Measurements from ENCODE around the gene PRMT7.
A peak's percentile ranks its signal among the peaks of the same experiment; 100 is the strongest.
"Not testable (repeated sequence)": the region's sequence is repeated elsewhere in the genome, so short reads cannot be mapped to it uniquely, and the experiment has no call there.

The PRMT7 gene

DNA sequence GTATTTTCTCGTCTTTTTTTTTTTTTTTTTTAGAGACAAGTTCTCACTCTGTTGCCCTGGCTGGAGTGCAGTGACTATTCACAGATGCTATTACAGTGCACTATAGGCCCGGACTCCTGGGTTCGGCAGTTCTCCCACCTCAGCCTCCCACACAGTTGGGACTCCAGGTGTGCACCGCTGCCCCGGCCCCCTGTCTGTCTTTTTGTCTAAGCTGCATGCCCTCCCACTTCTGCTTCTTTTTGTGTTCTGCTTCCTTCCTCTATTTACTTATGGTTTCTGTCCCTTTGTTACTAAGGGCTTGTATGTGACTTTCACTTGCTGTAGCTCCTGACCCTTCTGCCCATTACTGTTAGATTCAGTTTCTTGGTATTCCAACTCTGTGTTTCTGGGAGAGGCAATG lies 26.0 kb upstream of the PRMT7 start:
- no peak for DNase-seq

DNA sequence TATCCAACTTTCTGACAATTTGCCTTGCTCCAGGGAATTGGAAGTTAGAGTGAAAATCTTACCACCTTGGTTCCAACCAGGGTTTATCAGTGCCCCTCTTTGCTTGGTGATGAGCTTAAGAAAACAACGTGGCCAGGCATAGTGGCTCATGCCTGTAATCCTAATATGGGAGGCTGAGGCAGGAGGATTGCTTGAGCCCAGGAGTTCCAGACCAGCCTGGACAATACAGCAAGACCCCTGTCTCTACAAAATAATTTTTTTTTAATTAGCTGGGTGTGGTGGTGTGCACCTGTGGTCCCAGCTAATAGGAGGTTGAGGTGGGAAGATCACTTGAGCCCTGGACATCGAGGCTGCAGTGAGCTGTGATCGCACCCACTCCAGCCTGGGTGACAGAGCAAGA lies 25.1 kb upstream of the PRMT7 start:
- no peak for DNase-seq

DNA sequence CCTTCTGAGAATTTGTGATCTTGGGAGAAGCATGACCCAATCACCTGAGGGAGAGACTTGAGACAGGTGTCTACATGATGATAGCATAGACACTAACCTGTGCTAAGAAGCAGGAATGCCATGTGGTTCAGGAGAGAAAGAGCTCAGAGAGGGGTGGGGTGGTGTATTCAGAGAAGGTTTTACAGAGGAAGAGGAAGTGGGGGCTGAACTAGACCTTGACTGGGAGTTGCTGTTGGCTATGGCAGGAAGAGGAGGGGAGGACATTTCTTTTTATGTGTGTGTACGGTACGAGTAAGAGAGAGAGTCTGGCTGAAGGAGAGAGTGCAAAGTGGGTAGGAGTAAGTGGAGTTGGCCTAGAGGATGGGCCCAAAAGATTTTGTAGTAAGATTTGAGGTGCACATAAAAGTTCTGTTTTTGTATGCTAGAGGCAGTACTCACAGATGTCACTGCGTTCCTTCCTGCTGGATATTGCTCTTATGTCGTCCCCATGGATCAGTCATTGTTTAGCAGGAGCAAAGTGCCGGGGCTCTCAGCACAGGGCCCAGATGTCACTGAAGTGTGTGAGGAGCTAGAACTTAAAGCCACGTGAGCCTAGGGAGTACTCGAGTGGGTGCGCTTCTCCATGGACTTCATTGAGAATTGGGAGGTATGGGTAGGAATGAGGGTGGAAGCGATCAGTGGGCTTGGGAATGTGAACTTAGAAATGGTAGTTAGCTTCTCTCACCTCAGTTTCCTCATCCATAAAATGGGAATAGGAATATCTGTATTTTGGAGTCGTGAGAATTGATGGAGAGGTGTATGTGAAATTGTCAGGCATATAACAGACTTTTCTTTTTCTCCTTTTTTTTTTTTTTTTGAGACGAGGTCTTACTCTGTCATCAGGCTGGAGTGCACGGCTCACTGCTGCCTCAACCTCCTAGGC lies 24.4 kb upstream of the PRMT7 start:
- DNase-seq: no peak

DNA sequence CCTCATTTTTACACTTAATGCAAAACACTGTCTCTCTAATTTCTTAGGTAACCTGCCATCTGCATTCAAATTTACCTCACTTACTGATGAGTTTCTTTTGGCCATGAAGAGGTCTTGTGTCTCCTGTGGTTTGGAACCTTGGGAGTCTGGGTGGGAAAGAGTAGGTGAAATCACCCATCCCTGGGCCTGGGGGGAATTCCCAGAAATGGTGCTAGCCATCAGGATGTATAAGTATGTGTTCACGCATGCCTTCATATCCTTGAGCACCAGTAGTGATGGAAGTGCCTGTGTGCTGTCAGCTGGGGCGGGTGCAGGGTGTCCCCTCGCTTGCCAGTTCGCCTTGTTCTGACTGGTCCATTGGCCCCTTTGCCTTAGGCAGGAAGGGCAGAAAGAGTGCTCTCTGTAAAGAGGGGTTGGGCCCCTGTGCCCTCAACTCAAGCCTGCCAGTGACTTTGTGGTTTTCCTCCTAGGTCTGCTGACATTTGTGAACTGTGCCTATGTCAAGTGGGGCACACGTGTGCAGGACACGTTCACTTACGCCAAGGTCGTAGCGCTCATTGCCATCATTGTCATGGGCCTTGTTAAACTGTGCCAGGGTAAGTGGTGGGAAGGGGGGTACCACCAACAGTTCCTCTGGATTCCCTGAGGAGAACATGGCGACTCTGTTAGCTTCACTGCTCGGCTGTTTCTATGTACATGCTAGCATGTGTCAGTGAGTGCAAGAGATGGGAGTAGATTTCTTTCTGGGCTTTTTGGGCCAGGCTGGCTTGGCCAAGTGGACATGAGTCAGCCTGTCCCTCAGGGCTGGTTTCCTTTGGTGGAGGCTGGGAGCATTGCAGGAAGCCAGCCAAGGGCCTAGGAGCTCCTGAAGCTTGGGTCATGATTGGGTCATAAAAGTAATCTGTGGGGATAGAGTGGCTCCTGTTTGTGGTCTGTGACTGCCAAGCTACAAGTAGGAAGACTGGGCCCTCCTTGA lies 23.3 kb upstream of the PRMT7 start:
- DNase-seq: no peak

DNA sequence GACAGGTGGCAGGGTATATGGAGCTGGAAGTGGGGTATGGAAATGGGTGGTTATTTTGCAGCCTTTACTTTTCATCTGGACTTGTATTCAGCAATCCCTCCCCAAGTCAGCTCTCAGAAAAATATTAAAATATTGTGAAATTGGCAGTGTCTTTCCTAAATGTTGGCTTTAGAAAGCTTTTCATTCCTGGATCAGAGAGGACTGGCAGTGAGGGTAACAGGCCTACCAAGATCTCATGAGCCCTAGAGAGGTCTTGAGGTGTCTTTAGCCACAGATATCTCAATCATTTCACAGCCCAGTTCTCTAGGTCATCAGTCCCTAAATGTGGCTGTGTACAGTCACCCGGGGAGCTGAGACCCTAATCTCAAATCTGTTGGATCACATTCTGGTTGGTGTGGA lies 22.6 kb upstream of the PRMT7 start:
- no peak for DNase-seq

DNA sequence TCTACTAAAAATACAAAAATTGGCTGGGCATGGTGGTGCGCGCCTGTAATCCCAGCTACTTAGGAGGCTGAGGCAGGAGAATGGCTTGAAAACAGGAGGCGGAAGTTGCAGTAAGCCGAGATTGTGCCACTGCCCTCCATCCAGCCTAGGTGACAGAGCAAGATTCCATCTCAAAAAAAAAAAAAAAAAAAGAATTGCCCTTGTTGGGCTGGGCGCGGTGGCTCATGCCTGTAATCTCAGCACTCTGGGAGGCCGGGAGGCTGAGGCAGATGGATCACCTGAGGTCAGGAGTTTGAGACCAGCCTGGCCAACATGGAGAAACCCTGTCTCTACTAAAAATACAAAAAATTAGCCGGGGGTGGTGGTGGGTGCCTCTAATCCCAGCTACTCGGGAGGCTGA lies 22.0 kb upstream of the PRMT7 start:
- DNase-seq: not testable (repeated sequence)

DNA sequence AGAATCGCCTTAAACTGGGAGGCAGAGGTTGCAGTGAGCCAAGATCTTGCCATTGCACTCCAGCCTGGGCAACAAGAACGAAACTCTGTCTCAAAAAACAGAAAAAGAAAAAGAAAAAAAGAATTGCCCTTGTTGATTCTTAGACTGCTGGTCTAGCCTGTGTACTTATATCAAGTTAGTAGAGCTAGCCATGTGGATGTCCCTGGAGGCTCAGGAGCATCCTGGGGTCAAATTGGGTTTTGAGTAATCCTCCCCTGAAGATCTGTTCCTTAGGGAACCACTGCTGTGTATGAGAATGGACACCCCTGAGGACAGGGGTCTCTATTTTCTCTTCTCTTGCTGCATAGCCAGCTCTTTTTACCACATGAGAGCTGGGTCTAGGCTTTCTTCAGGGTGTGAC lies 21.6 kb upstream of the PRMT7 start:
- no peak for DNase-seq

DNA sequence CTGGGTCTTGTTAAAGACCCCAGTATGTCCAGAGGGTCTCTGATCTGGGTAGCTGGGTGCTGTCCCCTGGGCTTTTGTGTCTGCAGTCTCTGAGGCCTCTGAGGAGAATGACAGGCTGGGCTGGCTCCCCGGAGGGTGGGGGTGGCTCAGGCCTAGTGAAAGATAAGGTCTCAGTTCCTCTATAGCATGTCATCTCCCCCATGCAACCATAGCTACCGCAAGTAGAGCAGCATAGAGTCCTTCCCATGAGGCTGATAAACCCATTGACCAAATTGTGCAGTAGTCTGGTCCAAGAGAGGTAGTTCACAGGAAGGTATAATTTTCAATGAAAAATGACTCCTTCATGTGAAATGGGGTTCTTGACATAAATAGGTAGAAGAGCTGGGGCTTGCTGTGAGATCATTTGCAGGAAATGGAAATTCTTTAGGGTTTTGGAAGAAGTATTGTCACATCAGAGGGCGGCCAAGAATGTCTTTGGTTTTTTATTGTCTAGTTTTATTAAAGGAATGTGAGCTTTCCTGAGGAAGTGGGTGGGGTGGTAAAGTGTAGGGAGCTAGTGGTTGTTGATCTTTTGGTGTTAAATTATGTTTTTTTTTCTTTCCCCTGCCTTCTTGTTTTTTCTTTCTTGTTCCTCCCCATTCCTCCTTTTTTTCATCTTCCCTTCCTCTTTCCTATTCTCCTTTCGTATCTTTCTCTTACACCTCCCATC lies 21.0 kb upstream of the PRMT7 start:
- peak; percentile 30 for DNase-seq

DNA sequence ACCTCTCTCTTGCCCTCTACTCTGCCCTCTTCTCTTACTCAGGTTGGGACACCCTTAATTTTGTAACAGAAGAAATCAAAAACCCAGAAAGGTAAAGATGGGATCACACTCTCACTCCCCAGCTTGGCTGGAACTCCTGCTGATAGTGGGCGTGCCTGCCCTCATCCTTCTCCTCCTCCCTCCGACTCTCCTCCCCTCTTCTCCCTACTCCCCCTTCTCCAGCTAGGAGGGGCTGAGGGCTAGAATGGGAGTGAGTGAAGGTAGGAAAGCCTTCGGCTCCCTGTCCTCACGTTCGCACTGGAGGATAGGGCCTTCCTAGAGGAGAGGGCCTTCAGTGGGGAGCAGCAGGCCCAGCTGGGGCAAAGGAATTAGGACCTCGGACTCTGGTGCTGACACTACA lies 20.4 kb upstream of the PRMT7 start:
- no peak for DNase-seq

DNA sequence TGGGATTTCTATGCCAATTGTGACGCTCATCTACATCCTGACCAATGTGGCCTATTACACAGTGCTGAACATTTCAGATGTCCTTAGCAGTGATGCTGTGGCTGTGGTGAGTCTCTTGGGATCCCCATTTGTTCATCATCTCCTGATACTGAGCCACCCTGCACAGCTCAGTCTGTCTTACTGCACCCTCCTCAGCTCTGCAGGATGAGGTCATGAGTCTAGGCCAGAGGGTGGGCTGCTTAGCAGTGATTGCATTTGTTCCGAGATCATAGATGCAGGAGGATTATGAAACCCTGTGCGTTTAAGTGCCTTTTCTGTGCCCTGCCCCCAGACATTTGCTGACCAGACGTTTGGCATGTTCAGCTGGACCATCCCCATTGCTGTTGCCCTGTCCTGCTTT lies 19.6 kb upstream of the PRMT7 start:
- no peak for DNase-seq

DNA sequence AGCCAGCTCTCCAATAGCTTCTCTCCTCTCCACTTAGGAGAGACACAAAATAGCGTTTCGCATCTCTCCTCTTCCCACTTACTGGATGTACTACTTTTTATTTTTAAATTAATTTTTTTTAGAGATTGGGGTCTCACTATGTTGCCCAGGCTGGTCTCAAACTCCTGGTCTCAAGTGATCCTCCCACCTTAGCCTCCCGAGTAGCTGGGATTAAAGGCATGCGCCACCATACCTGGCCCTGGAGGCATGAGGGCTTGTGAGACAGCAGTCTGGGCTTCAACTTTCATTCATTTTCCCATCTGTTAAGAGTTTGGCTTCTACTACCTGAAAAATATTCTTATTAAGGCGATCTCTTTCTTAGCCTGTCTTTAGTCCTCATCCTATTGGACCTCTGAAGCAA lies 18.4 kb upstream of the PRMT7 start:
- no peak for DNase-seq

DNA sequence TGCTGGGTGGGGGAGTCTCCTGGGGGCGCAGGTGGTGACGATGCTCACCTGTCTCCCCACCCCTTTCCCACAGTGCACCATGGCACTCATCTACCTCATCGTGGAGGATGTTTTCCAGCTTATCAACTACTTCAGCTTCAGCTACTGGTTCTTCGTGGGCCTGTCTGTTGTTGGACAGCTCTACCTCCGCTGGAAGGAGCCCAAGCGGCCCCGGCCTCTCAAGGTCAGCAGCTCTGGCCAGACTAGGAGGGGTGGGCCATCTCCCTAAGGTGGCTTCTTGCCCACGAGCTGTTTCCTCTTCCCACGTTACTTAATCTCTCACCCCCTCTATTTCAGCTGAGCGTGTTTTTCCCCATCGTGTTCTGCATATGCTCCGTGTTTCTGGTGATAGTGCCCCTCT lies 14.5 kb upstream of the PRMT7 start:
- DNase-seq: no peak

DNA sequence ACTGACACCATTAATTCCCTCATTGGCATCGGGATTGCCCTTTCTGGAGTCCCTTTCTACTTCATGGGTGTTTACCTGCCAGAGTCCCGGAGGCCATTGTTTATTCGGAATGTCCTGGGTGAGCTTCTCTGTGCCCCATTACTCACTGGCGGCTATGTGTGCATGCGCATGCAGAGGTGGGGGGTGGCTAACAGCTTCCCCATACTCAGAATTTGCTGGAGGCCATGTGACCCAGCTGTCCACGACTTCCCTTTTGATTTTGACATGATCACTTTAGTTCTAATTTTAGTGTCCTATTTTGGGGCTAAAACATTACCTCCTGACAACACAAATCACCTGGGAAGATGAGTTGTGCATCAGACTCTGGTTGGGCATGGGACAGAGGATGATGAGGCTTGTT lies 14.1 kb upstream of the PRMT7 start:
- DNase-seq: no peak

DNA sequence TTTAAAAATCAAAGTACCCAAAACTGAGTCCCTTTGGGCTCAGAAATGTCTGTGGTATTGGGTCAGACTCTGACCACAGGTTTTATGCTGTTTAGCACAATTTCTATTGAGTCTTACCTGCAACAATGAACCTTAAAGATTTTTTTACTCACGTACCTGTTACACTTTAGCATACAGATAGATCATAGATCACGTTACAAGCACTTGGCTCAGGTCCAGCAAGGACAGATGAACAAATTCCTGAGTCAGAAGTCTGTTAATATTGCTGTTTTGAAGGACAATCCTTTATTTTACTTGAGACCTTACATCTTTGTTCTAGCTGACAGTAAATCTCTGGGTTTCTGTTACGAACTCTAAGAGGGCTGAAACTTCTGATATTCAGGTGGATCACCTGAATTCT lies 12.9 kb upstream of the PRMT7 start:
- no peak for DNase-seq

DNA sequence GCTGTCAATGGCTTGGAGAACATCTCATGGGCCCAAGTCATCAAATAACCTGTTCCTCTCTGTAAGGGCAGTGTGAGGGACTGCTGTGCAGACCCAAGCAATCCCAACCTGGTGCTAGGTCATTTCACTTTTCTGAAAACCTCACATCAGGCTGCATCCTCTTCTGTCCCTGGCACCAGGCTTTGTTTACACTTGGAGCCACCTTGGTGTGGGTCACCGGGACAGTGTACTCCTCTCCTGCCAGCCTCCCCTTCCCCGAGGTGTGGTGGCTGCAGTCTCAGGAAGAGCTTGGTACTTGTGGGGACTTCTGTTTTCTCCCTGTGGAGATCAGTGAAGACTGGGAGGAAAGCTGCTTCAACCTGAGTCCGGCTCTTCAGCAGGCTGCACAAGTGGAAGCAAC lies 12.5 kb upstream of the PRMT7 start:
- DNase-seq: no peak

DNA sequence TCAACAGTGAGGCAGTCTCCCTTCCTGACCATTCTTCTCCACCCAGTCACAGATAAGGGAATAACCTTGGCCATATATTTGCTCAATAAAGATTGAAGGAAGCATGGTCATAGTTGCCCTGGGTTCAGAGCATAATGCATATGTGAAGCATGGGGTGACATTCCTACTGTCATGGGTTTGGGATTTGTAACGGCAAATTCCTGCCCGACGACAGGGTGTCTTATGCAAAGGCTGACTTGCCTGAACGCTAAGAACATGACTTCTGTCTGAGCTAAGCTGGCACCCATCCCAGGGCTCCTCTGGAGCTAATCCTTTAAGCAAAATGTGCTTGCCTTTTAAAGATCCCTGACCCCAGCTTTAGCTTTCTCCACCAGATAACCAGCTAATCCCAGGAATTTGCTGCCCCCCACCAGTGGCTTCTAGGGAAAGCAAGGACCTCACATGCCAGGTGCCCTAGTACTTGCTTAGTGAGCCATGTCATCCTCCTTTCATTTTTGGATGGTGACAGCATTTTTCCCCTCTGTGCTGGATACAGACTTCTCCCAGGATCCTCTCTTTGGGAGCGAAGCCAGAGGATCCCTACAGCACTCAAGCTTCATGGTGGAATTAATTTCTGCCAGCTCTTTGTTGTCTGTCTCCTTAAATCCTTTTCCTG lies 11.8 kb upstream of the PRMT7 start:
- no peak for DNase-seq

DNA sequence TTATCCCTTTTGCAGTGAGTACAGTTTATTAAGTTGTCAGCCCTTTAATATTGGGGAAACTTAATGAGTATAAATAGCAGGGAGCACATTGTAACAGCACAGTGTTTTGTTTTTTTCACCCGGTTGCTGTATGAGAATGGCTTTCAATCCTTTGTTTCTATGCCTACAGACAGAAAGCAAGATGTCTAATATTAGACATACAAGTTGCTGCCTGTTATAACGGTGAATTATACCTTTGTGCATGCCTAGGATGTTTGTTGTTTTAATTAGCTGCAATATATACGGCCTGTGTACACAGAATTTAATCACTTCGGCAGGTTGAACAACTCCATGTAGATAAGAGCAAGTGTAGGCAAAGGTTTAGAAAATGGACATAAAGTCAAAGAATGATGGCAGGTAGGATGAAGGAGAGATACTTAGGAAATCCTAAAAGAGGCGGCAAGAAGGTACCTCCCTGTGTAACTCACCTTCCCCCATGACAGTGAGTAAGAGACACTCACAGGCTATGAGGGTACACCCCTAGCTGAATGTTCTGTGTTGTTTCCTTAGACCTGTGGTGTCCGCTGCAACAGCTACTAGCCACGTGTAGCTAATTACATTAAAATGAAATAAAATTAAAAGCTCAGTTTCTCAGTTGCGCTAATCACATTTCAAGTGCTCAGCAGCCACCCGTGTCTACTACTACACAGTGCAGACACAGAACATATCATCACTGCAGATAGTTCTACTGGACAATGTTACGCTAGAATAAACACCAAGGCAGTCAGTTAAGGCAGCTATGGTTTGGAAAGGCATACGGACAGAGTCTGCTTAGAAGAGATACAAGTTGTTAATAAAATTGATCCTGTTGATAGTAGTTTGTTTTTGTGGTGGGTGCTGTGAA lies 11.0 kb upstream of the PRMT7 start:
- no peak for DNase-seq

DNA sequence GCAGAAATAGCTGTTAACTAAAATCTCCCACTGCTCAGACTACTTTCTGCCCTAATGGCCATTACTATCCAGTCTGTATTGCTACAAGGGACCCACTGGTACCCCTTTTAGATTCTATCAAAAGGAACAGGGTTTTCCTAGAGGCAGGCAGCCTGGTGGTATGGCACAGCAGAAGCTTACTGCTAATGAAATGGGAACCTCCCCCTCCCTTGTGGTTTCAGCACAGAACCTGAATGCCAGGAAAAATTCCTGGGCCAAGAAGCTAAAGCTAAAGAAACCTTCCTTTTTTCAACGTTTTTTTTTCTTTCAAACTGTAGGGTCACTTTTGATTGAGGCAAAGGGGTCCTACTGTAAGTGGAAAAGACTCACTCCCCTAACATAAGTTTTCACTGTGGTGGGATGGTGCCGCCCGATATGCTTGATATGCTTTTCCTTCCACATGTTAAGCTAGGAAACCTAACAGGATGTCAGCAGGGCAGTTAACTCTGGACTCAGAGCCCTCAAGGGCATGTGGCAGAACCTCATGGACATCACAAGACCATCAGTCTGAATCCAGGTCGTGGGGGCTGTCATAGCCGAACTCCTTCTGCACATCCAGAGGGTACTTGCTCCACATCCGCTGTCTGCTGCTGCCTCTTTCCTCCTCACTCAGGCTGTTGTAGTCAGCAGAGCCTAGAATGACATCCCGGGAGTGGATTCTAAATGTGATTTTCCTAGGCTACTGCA lies 9.9 kb upstream of the PRMT7 start:
- no peak for DNase-seq

DNA sequence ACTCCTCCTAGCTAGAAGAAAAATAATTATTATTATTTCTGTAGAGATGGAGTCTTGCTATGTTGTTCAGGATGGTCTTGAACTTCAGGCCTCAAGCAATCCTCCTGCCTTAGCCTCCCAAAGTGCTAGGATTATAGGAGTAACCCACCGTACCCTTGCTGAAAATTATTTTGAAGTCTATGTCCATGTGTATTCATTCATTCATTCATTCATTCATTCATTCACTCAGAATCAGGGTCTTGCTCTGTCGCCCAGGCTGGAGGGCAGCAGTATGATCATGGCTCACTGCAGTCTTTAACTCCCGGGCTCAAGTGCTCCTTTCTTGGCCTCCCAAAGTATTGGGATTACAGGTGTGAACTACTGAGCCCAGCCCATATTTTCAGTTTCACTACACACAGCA lies 4.2 kb upstream of the PRMT7 start:
- no peak for DNase-seq

DNA sequence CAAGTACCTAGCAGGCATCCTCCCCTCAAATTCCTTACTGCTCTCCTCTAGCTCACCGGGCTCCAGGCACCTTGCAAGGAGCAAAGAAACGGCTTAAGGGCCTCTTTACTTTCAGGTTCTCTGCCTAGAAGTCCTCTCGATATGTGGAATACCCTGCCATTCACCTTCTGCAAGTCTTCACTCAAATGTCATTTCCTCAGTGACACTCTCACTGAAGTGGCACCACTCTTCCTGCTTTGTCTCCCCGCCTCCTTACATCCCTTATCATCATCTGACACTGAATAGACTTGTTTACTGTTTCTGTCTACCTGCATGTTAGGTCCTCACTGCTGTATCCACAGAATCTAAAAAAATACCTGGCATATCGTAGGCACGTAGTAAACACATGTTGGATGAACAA lies 1.0 kb upstream of the PRMT7 start:
- DNase-seq: no peak

DNA sequence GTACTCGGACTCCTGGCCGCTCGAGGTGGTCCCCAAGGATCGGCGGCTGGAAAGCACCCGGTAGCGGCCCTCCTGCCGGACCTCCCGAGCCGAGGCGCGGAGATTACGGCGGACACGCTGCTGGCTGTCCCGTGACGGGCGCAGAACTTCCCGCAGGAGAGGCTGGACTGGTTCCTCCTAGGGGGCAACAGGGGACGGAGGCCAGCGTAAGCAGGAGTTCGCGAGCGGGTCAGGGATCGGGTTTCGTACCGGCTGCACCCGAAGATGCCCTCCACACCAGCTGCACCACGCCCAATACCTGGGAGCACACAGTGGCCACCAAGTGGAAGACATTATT lies 414 bp upstream of the PRMT7 start:
- DNase-seq: no peak
